Caco-2 (cell line): ENCODE results near the gene ATXN7L1. TPM values are rescaled to one million over a fixed set of nuclear protein-coding genes. Genes with fewer than 3 reads are reported as not detected.

Experiments used
- BruUV-seq: library from RNA; stranded (reverse); fragments of 400-500 nt; replicated peaks from 2 replicates; lab custom pipeline; 2021; lab: Mats Ljungman, UMichigan
- CTCF ChIA-PET: fragments of 300-600 bp; sonication (Branson Sonifier 250); formaldehyde crosslinking; loops from one replicate; lab custom pipeline; 2022; ENCODE audit warnings: antibody characterized with exemption; lab: Charles Lee
- POLR2A ChIA-PET: fragments of 300-600 bp; sonication (Branson Sonifier 250); formaldehyde crosslinking; loops from one replicate; lab custom pipeline; 2022; ENCODE audit warnings: antibody characterized with exemption; lab: Charles Lee
- DNase-seq, 2 experiments: peaks; one replicate each; pipeline versions ENCODE4 v3.0.0 to v3.0.0-alpha.2; 2020 to 2022
- H3K27me3 ChIP-seq: replicated peaks from 2 replicates; pipeline ENCODE4 v1.6.0; 2011; ENCODE audit warnings: low read length; ENCODE audit not compliant: control insufficient read depth, insufficient read depth
- H3K36me3 ChIP-seq: 2 replicates; pipeline ENCODE4 v1.5.1; 2011; ENCODE audit warnings: low read length; ENCODE audit not compliant: control insufficient read depth, insufficient read depth
- H3K4me1 ChIP-seq: fragments of 250-450 bp; sonication (Bioruptor Pico); 2 replicates; pipeline ENCODE4 v1.5.1; 2020; ENCODE audit warnings: mild to moderate bottlenecking
- H3K4me3 ChIP-seq: 2 replicates; pipeline ENCODE4 v1.5.1; 2011; ENCODE audit warnings: low read depth, mild to moderate bottlenecking, control low read depth, low read length
- H3K9me3 ChIP-seq: fragments of 250-450 bp; sonication (Bioruptor Pico); 2 replicates; pipeline ENCODE4 v1.5.1; 2020; ENCODE audit warnings: mild to moderate bottlenecking, moderate library complexity
- H3K27ac Mint-ChIP-seq: one replicate; pipeline ENCODE4 v1.8.0; 2022; ENCODE audit warnings: mixed read lengths; ENCODE audit not compliant: unreplicated experiment
- H3K27me3 Mint-ChIP-seq: one replicate; pipeline ENCODE4 v1.8.0; 2022; ENCODE audit warnings: mixed read lengths; ENCODE audit not compliant: insufficient read depth, unreplicated experiment
- H3K36me3 Mint-ChIP-seq: one replicate; pipeline ENCODE4 v1.8.0; 2022; ENCODE audit warnings: mild to moderate bottlenecking, mixed read lengths; ENCODE audit not compliant: insufficient read depth, unreplicated experiment
- H3K4me1 Mint-ChIP-seq: one replicate; pipeline ENCODE4 v1.8.0; 2022; ENCODE audit warnings: low read depth, mixed read lengths; ENCODE audit not compliant: unreplicated experiment
- H3K4me3 Mint-ChIP-seq: one replicate; pipeline ENCODE4 v1.8.0; 2022; ENCODE audit warnings: mild to moderate bottlenecking, moderate library complexity, mixed read lengths; ENCODE audit not compliant: unreplicated experiment
- H3K9me3 Mint-ChIP-seq: one replicate; pipeline ENCODE4 v1.8.0; 2022; ENCODE audit warnings: mixed read lengths; ENCODE audit not compliant: unreplicated experiment
- CTCF ChIP-seq, 2 experiments: fragments of 200-600 bp in 1 of 2; IDR thresholded peaks; 1 replicate in 1 of 2; 2 replicates in 1 of 2; pipeline versions ENCODE4 v1.5.1 to v1.8.0; 2011 to 2022; ENCODE audit warnings: antibody characterized with exemption in 1 of 2, control low read depth in 1 of 2, inconsistent platforms in 1 of 2, low read depth in 1 of 2, low read length in 1 of 2, mild to moderate bottlenecking in 1 of 2, moderate library complexity in 1 of 2; ENCODE audit not compliant: insufficient read depth in 1 of 2, severe bottlenecking in 1 of 2, unreplicated experiment in 1 of 2
- intact Hi-C: fragments of 100-400 bp; cut with micrococcal nuclease; formaldehyde crosslinking; loops from one replicate; pipeline ENCODE4 v1.10.0; 2022; ENCODE audit not compliant: unreplicated experiment
- total RNA-seq: library from RNA; stranded (reverse); gene quantifications from 2 replicates; pipeline ENCODE4 v1.2.3, GENCODE V29; 2022

The ATXN7L1 gene
- total RNA-seq, 1 experiment from 2014 or later = 14.1 TPM

GRCh38 chr7:105866102-105866801 is 10.1 kb downstream of the ATXN7L1 start:
- no peaks in the 10 kb centered on the region for H3K36me3 ChIP-seq
- intact Hi-C loops = no loop called here
- BruUV-seq = no TSS peak
- H3K27ac Mint-ChIP-seq = no peak overlapping the region
- no peaks in the 10 kb centered on the region for H3K4me1 Mint-ChIP-seq
- CTCF ChIA-PET = no interaction called here
- POLR2A ChIA-PET = no interaction called here
- H3K4me3 ChIP-seq = no peak overlapping the region
- H3K4me3 Mint-ChIP-seq = no peak overlapping the region
- H3K27me3 Mint-ChIP-seq = no peaks in the 10 kb centered on the region
- no peaks in the 10 kb centered on the region for H3K9me3 Mint-ChIP-seq
- no peaks in the 10 kb centered on the region for H3K36me3 Mint-ChIP-seq
- H3K9me3 ChIP-seq = no peaks in the 10 kb centered on the region
- no peaks in the 10 kb centered on the region for H3K27me3 ChIP-seq
- no peak for TF ChIP-seq CTCF (IDR thresholded peaks at IDR 0.05; ENCODE audit: insufficient read depth in 1 of 2, low read depth in 1 of 2, low read length in 1 of 2, severe bottlenecking in 1 of 2, unreplicated experiment in 1 of 2)
- no peaks in the 10 kb centered on the region for H3K4me1 ChIP-seq
- DNase-seq = no peak

- Mint-ChIP-seq H3K36me3 (no peaks in the 10 kb centered on the region), H3K4me1 (no peaks in the 10 kb centered on the region), H3K9me3 (no peaks in the 10 kb centered on the region), H3K4me3 (no peak overlapping the region), H3K27ac (no peak overlapping the region), H3K27me3 (no peaks in the 10 kb centered on the region)
- ChIA-PET CTCF (no interaction called here), POLR2A (no interaction called here)
- intact Hi-C loops = no loop called here
- H3K4me1 ChIP-seq = no peaks in the 10 kb centered on the region
- BruUV-seq = no TSS peak
- DNase-seq = no peak
- no peak for TF ChIP-seq CTCF (IDR thresholded peaks at IDR 0.05; ENCODE audit: insufficient read depth in 1 of 2, low read depth in 1 of 2, low read length in 1 of 2, severe bottlenecking in 1 of 2, unreplicated experiment in 1 of 2)
- H3K9me3 ChIP-seq = no peaks in the 10 kb centered on the region
- H3K36me3 ChIP-seq = no peaks in the 10 kb centered on the region
- no peaks in the 10 kb centered on the region for H3K27me3 ChIP-seq
- H3K4me3 ChIP-seq = no peak overlapping the region
Observed at GRCh38 chr7:105863876-105864275, 12.5 kb downstream of the ATXN7L1 start.

- Mint-ChIP-seq H3K9me3 (no peaks in the 10 kb centered on the region), H3K4me3 (no peak overlapping the region), H3K36me3 (no peaks in the 10 kb centered on the region), H3K4me1 (no peaks in the 10 kb centered on the region), H3K27ac (no peak overlapping the region), H3K27me3 (no peaks in the 10 kb centered on the region)
- Histone ChIP-seq H3K4me3 (no peak overlapping the region), H3K4me1 (no peaks in the 10 kb centered on the region), H3K27me3 (no peaks in the 10 kb centered on the region), H3K9me3 (no peaks in the 10 kb centered on the region), H3K36me3 (no peaks in the 10 kb centered on the region)
- POLR2A ChIA-PET = no interaction called here
- intact Hi-C loops = no loop called here
- no TSS peak for BruUV-seq
- CTCF ChIA-PET = no interaction called here
- no peak for DNase-seq
- TF ChIP-seq CTCF (IDR thresholded peaks at IDR 0.05; ENCODE audit: insufficient read depth in 1 of 2, low read depth in 1 of 2, low read length in 1 of 2, severe bottlenecking in 1 of 2, unreplicated experiment in 1 of 2) = no peak
Observed at GRCh38 chr7:105862770-105863169, 13.6 kb downstream of the ATXN7L1 start.
